ENCODE results near the gene HLA-DQA1. TPM values are rescaled to one million over a fixed set of nuclear protein-coding genes. Genes with fewer than 3 reads are reported as not detected.

Gene HLA-DQA1
- total and polyA plus RNA-seq, 7 experiments from 2014 or later = 0.59 to 43.4 (median 10.7) TPM

- H3K4me1 Mint-ChIP-seq = peaks cover 2 to 19% (median 9%) of the 10 kb centered on the region in 7 donors
- ChIA-PET POLR2A (interaction anchor here (1.0 kb wide), 1 partner anchor 12 kb away, joined by 3 read pairs; no protein-coding TSS in a partner anchor), CTCF (no interaction called here)
- Histone ChIP-seq H3K9me3 (ENCODE audit: control insufficient read depth in 2 of 3, low read length in 3 of 3) (no peaks in the 10 kb centered on the region), H3K4me3 (ENCODE audit: low read length) (no peak overlapping the region), H3K27ac (ENCODE audit: low read depth, low read length) (peak overlapping the region; percentile 65), H3K27me3 (ENCODE audit: control insufficient read depth in 2 of 2, insufficient read depth in 2 of 2, low read length in 2 of 2) (no peaks in the 10 kb centered on the region), H3K4me1 (ENCODE audit: control insufficient read depth in 2 of 2, insufficient read depth in 2 of 2, low read length in 2 of 2) (peaks cover 0 to 6% of the 10 kb centered on the region in 2 donors), H3K36me3 (ENCODE audit: control insufficient read depth in 2 of 3, insufficient read depth in 3 of 3, low read length in 3 of 3) (no peaks in the 10 kb centered on the region)
- DNase-seq (no peak), ATAC-seq (no peak)
- H3K27me3 Mint-ChIP-seq = peaks cover 0 to 12% (median 0%) of the 10 kb centered on the region in 5 donors
- H3K27ac Mint-ChIP-seq = no peak overlapping the region
- peak overlapping the region in 2 of 10 donors; percentile 7 to 49 for H3K4me3 Mint-ChIP-seq
- intact Hi-C loops (cut with micrococcal nuclease) = loop anchor here in 1 of 2 donors (5.0 kb wide), 1 partner anchor 58 kb away; the partner anchor contains the start of gene HLA-DQB1
- peaks cover 0 to 5% (median 0%) of the 10 kb centered on the region in 5 donors for H3K36me3 Mint-ChIP-seq
- H3K9me3 Mint-ChIP-seq = peaks cover 0 to 2% (median 0%) of the 10 kb centered on the region in 11 donors
These were observed 27.8 kb upstream of the HLA-DQA1 start for GRCh38 chr6:32609391-32609730.

GRCh38 chr6:32609731-32610640, 27.2 kb upstream of the HLA-DQA1 start:
- Histone ChIP-seq H3K36me3 (ENCODE audit: control insufficient read depth in 2 of 3, insufficient read depth in 3 of 3, low read length in 3 of 3) (no peaks in the 10 kb centered on the region), H3K9me3 (ENCODE audit: control insufficient read depth in 2 of 3, low read length in 3 of 3) (no peaks in the 10 kb centered on the region), H3K4me1 (ENCODE audit: control insufficient read depth in 2 of 2, insufficient read depth in 2 of 2, low read length in 2 of 2) (peaks cover 0 to 6% of the 10 kb centered on the region in 2 donors), H3K27me3 (ENCODE audit: control insufficient read depth in 2 of 2, insufficient read depth in 2 of 2, low read length in 2 of 2) (no peaks in the 10 kb centered on the region), H3K4me3 (ENCODE audit: low read length) (peak overlapping the region; percentile 16), H3K27ac (ENCODE audit: low read depth, low read length) (peak overlapping the region; percentile 65)
- Mint-ChIP-seq H3K27me3 (peaks cover 0 to 12% (median 0%) of the 10 kb centered on the region in 5 donors), H3K9me3 (peaks cover 0 to 2% (median 0%) of the 10 kb centered on the region in 11 donors), H3K27ac (no peak overlapping the region), H3K4me3 (no peak overlapping the region), H3K4me1 (peaks cover 0 to 13% (median 4%) of the 10 kb centered on the region in 7 donors), H3K36me3 (peaks cover 0 to 5% (median 0%) of the 10 kb centered on the region in 5 donors)
- intact Hi-C loops (cut with micrococcal nuclease) = loop anchor here (1.0 to 5.0 kb wide), 2 partner anchors 12 to 57 kb away; partner anchors contain the start of gene HLA-DQB1 (in 1 of the 2)
- DNase-seq (peak in 8 of 9 donors; percentile 36 to 66 (median 55)), ATAC-seq (peak; percentile 96)
- CTCF ChIA-PET = no interaction called here
- POLR2A ChIA-PET = interaction anchor here (1.0 kb wide), 1 partner anchor 11 kb away, joined by 3 read pairs; no protein-coding TSS in a partner anchor

GRCh38 chr6:32610682-32611296, 26.4 kb upstream of the HLA-DQA1 start:
- no peak overlapping the region for H3K4me3 ChIP-seq (ENCODE audit: low read length)
- H3K36me3 Mint-ChIP-seq = peaks cover 0 to 9% (median 0%) of the 10 kb centered on the region in 5 donors
- no peak overlapping the region for H3K4me3 Mint-ChIP-seq
- peaks cover 0 to 6% of the 10 kb centered on the region in 2 donors for H3K4me1 ChIP-seq (ENCODE audit: control insufficient read depth in 2 of 2, insufficient read depth in 2 of 2, low read length in 2 of 2)
- peaks cover 0 to 2% (median 0%) of the 10 kb centered on the region in 11 donors for H3K9me3 Mint-ChIP-seq
- H3K36me3 ChIP-seq (ENCODE audit: control insufficient read depth in 2 of 3, insufficient read depth in 3 of 3, low read length in 3 of 3) = no peaks in the 10 kb centered on the region
- ChIA-PET POLR2A (no interaction called here), CTCF (no interaction called here)
- no peaks in the 10 kb centered on the region for H3K9me3 ChIP-seq (ENCODE audit: control insufficient read depth in 2 of 3, low read length in 3 of 3)
- peaks cover 0 to 11% (median under 1%) of the 10 kb centered on the region in 7 donors for H3K4me1 Mint-ChIP-seq
- H3K27me3 ChIP-seq (ENCODE audit: control insufficient read depth in 2 of 2, insufficient read depth in 2 of 2, low read length in 2 of 2) = no peaks in the 10 kb centered on the region
- ATAC-seq (no peak), DNase-seq (no peak)
- peak overlapping the region in 1 of 9 donors; percentile 51 for H3K27ac Mint-ChIP-seq
- H3K27me3 Mint-ChIP-seq = peaks cover 0 to 10% (median 0%) of the 10 kb centered on the region in 5 donors
- intact Hi-C loops (cut with micrococcal nuclease) = loop anchor here in 1 of 2 donors (1.0 kb wide), 1 partner anchor 12 kb away; no protein-coding TSS in a partner anchor
- no peak overlapping the region for H3K27ac ChIP-seq (ENCODE audit: low read depth, low read length)

GRCh38 chr6:32613475-32613874, 23.7 kb upstream of the HLA-DQA1 start:
- intact Hi-C loops (cut with micrococcal nuclease) = no loop called here
- POLR2A ChIA-PET = no interaction called here
- H3K27ac Mint-ChIP-seq = no peak overlapping the region

GRCh38 chr6:32614366-32615081, 22.7 kb upstream of the HLA-DQA1 start:
- H3K36me3 Mint-ChIP-seq = peaks cover 0 to 25% (median 4%) of the 10 kb centered on the region in 5 donors
- peaks cover 0 to 3% of the 10 kb centered on the region in 2 donors for H3K4me1 ChIP-seq (ENCODE audit: control insufficient read depth in 2 of 2, insufficient read depth in 2 of 2, low read length in 2 of 2)
- H3K4me3 Mint-ChIP-seq = no peak overlapping the region
- intact Hi-C loops (cut with micrococcal nuclease) = no loop called here
- H3K27me3 Mint-ChIP-seq = peaks cover 0 to 6% (median 0%) of the 10 kb centered on the region in 5 donors
- H3K9me3 ChIP-seq (ENCODE audit: control insufficient read depth in 2 of 3, low read length in 3 of 3) = no peaks in the 10 kb centered on the region
- H3K36me3 ChIP-seq (ENCODE audit: control insufficient read depth in 2 of 3, insufficient read depth in 3 of 3, low read length in 3 of 3) = no peaks in the 10 kb centered on the region
- no peak overlapping the region for H3K27ac Mint-ChIP-seq
- ATAC-seq (no peak), DNase-seq (no peak)
- peaks cover 0 to 25% (median 8%) of the 10 kb centered on the region in 11 donors for H3K9me3 Mint-ChIP-seq
- H3K27me3 ChIP-seq (ENCODE audit: control insufficient read depth in 2 of 2, insufficient read depth in 2 of 2, low read length in 2 of 2) = no peaks in the 10 kb centered on the region
- H3K27ac ChIP-seq (ENCODE audit: low read depth, low read length) = no peak overlapping the region
- ChIA-PET POLR2A (no interaction called here), CTCF (no interaction called here)
- H3K4me1 Mint-ChIP-seq = peaks cover 0 to 15% (median 0%) of the 10 kb centered on the region in 7 donors
- H3K4me3 ChIP-seq (ENCODE audit: low read length) = no peak overlapping the region

More at GRCh38 chr6:32613475-32613874, 23.7 kb upstream of the HLA-DQA1 start:
- DNase-seq = no peak
- H3K36me3 ChIP-seq (ENCODE audit: control insufficient read depth in 2 of 3, insufficient read depth in 3 of 3, low read length in 3 of 3) = no peaks in the 10 kb centered on the region
- peaks cover 0 to 21% (median 6%) of the 10 kb centered on the region in 11 donors for H3K9me3 Mint-ChIP-seq
- no peak for ATAC-seq
- no peak overlapping the region for H3K27ac ChIP-seq (ENCODE audit: low read depth, low read length)
- H3K4me3 ChIP-seq (ENCODE audit: low read length) = no peak overlapping the region
- H3K4me1 ChIP-seq (ENCODE audit: control insufficient read depth in 2 of 2, insufficient read depth in 2 of 2, low read length in 2 of 2) = peaks cover 0 to 6% of the 10 kb centered on the region in 2 donors
- H3K4me1 Mint-ChIP-seq = peaks cover 0 to 15% (median 0%) of the 10 kb centered on the region in 7 donors
- CTCF ChIA-PET = no interaction called here
- no peaks in the 10 kb centered on the region for H3K27me3 ChIP-seq (ENCODE audit: control insufficient read depth in 2 of 2, insufficient read depth in 2 of 2, low read length in 2 of 2)
- no peak overlapping the region for H3K4me3 Mint-ChIP-seq
- peaks cover 0 to 22% (median 4%) of the 10 kb centered on the region in 5 donors for H3K36me3 Mint-ChIP-seq
- no peaks in the 10 kb centered on the region for H3K9me3 ChIP-seq (ENCODE audit: control insufficient read depth in 2 of 3, low read length in 3 of 3)
- peaks cover 0 to 6% (median 0%) of the 10 kb centered on the region in 5 donors for H3K27me3 Mint-ChIP-seq
